H1 (cell line): ENCODE data around the gene AGR3. TPM values are rescaled to one million over a fixed set of nuclear protein-coding genes. Genes with fewer than 3 reads are reported as not detected.

Experiments used
- CTCF ChIA-PET: fragments of 300-600 bp; sonication (Branson Sonifier 250); formaldehyde crosslinking; loops from one replicate; lab custom pipeline; 2021; ENCODE audit not compliant: partially characterized antibody; lab: Charles Lee
- POLR2A ChIA-PET: fragments of 300-600 bp; sonication (Branson Sonifier 250); formaldehyde crosslinking; loops from one replicate; lab custom pipeline; 2021; ENCODE audit warnings: inconsistent platforms; ENCODE audit not compliant: partially characterized antibody; lab: Charles Lee
- DNase-seq, 2 experiments: peaks; one replicate each; pipeline versions ENCODE4 v3.0.0 to v3.0.0-alpha.2; 2010 to 2022; ENCODE audit warnings: low spot score in 2 of 2, low read depth in 1 of 2, mixed read lengths in 1 of 2
- FAIRE-seq: peaks from 2 replicates; lab custom pipeline; 2011; peaks lifted over from hg19 to GRCh38; lab: Jason Lieb, UNC
- H2AFZ ChIP-seq: 2 replicates; pipeline ENCODE4 v1.8.1; 2012; ENCODE audit warnings: low read length, inconsistent platforms
- H2AK5ac ChIP-seq: 2 replicates; pipeline ENCODE4 v1.6.1; 2013; ENCODE audit warnings: low read depth, low read length
- H2BK120ac ChIP-seq: replicated peaks from 2 replicates; pipeline ENCODE3; 2013; ENCODE audit warnings: low read depth, low read length, inconsistent platforms
- H2BK12ac ChIP-seq: 2 replicates; pipeline ENCODE4 v1.6.1; 2013; ENCODE audit warnings: low read depth, low read length
- H2BK15ac ChIP-seq: 2 replicates; pipeline ENCODE4 v1.6.1; 2013; ENCODE audit warnings: low read length
- H2BK20ac ChIP-seq: 2 replicates; pipeline ENCODE4 v1.6.1; 2013; ENCODE audit warnings: low read length
- H2BK5ac ChIP-seq: 2 replicates; pipeline ENCODE4 v1.6.1; 2013; ENCODE audit warnings: low read depth, low read length
- H3K14ac ChIP-seq: 2 replicates; pipeline ENCODE4 v1.6.1; 2013; ENCODE audit warnings: inconsistent platforms; ENCODE audit not compliant: insufficient read length
- H3K18ac ChIP-seq: 2 replicates; pipeline ENCODE4 v1.6.1; 2013; ENCODE audit warnings: low read length; ENCODE audit errors: extremely low read depth
- H3K23ac ChIP-seq: 2 replicates; pipeline ENCODE4 v1.6.1; 2013; ENCODE audit warnings: inconsistent platforms; ENCODE audit not compliant: insufficient read length
- H3K23me2 ChIP-seq: 2 replicates; pipeline ENCODE4 v1.6.1; 2013; ENCODE audit warnings: low read depth, low read length
- H3K27ac ChIP-seq: 2 replicates; pipeline ENCODE4 v1.6.1; 2011; ENCODE audit warnings: low read depth, low read length, inconsistent platforms
- H3K27me3 ChIP-seq, 4 experiments: replicated peaks in 1 of 4; 1 replicate in 1 of 4; 2 replicates in 3 of 4; pipeline versions ENCODE4 v1.6.1 to v1.8.1; 2011 to 2013; ENCODE audit warnings: low read length in 3 of 4, mild to moderate bottlenecking in 3 of 4, inconsistent platforms in 2 of 4, mixed read lengths in 2 of 4, moderate library complexity in 1 of 4; ENCODE audit not compliant: control insufficient read depth in 3 of 4, insufficient read depth in 3 of 4; ENCODE audit errors: extremely low read depth in 1 of 4
- H3K36me3 ChIP-seq, 4 experiments: 2 replicates each; pipeline versions ENCODE4 v1.6.1 to v1.8.1; 2011 to 2013; ENCODE audit warnings: mild to moderate bottlenecking in 4 of 4, low read length in 3 of 4, moderate library complexity in 2 of 4, control low read depth in 1 of 4, inconsistent platforms in 1 of 4; ENCODE audit not compliant: insufficient read depth in 4 of 4, control insufficient read depth in 2 of 4
- H3K4ac ChIP-seq: replicated peaks from 2 replicates; pipeline ENCODE3; 2013; ENCODE audit warnings: low read length, low read depth, mixed read lengths, inconsistent platforms; ENCODE audit not compliant: insufficient read length
- H3K4me1 ChIP-seq, 4 experiments: replicated peaks in 1 of 4; 1 replicate in 1 of 4; 2 replicates in 3 of 4; pipeline versions ENCODE4 v1.6.1 to v1.8.1; 2011 to 2013; ENCODE audit warnings: low read length in 3 of 4, inconsistent platforms in 2 of 4, mixed read lengths in 1 of 4; ENCODE audit not compliant: insufficient read depth in 4 of 4, control insufficient read depth in 3 of 4
- H3K4me2 ChIP-seq, 2 experiments: 2 replicates each; pipeline versions ENCODE4 v1.6.1 to v1.8.1; 2011 to 2013; ENCODE audit warnings: low read depth in 2 of 2, low read length in 2 of 2, control low read depth in 1 of 2, inconsistent platforms in 1 of 2, mild to moderate bottlenecking in 1 of 2; ENCODE audit not compliant: insufficient read depth in 1 of 2
- H3K4me3 ChIP-seq, 4 experiments: fragments of 200-600, 300-600 bp in 1 of 4; sonication (generic), shearing (Covaris generic), sonication (Bioruptor Twin) in 1 of 4; 2 replicates each; pipeline versions ENCODE4 v1.5.1 to v1.8.1; 2011 to 2016; ENCODE audit warnings: low read length in 4 of 4, low read depth in 3 of 4, control low read depth in 2 of 4, inconsistent platforms in 2 of 4, mild to moderate bottlenecking in 2 of 4, mixed read lengths in 1 of 4, moderate library complexity in 1 of 4; ENCODE audit not compliant: insufficient read depth in 2 of 4; ENCODE audit errors: extremely low read depth in 1 of 4
- H3K56ac ChIP-seq: replicated peaks from 2 replicates; pipeline ENCODE3; 2013; ENCODE audit warnings: low read depth, mild to moderate bottlenecking, mixed read lengths, low read length, inconsistent platforms; ENCODE audit not compliant: insufficient read length
- H3K79me1 ChIP-seq: 2 replicates; pipeline ENCODE4 v1.6.1; 2013; ENCODE audit warnings: low read depth, low read length, control low read depth
- H3K79me2 ChIP-seq, 2 experiments: 2 replicates each; pipeline versions ENCODE4 v1.6.1 to v1.8.1; 2012 to 2013; ENCODE audit warnings: low read length in 2 of 2, mild to moderate bottlenecking in 2 of 2, inconsistent platforms in 1 of 2; ENCODE audit not compliant: insufficient read depth in 2 of 2, control insufficient read depth in 1 of 2
- H3K9ac ChIP-seq, 4 experiments: replicated peaks in 1 of 4; 1 replicate in 1 of 4; 2 replicates in 3 of 4; pipeline versions ENCODE4 v1.6.1 to v1.8.1; 2011 to 2013; ENCODE audit warnings: low read depth in 3 of 4, low read length in 3 of 4, control low read depth in 2 of 4, mild to moderate bottlenecking in 2 of 4, moderate library complexity in 2 of 4, inconsistent platforms in 1 of 4; ENCODE audit errors: extremely low read depth in 1 of 4
- H3K9me3 ChIP-seq, 2 experiments: 2 replicates each; pipeline versions ENCODE4 v1.6.1 to v1.8.1; 2012 to 2013; ENCODE audit warnings: mild to moderate bottlenecking in 2 of 2, moderate library complexity in 2 of 2, control low read depth in 1 of 2, inconsistent platforms in 1 of 2, low read depth in 1 of 2, low read length in 1 of 2, mixed read lengths in 1 of 2; ENCODE audit not compliant: insufficient read depth in 2 of 2
- H4K20me1 ChIP-seq, 2 experiments: replicated peaks in 1 of 2; 2 replicates each; pipeline versions ENCODE3 to v1.8.1; 2011 to 2013; ENCODE audit warnings: inconsistent platforms in 2 of 2, low read length in 2 of 2, mild to moderate bottlenecking in 1 of 2; ENCODE audit not compliant: insufficient read depth in 2 of 2, control insufficient read depth in 1 of 2
- H4K5ac ChIP-seq: 2 replicates; pipeline ENCODE4 v1.6.1; 2013; ENCODE audit warnings: low read length, low read depth, mixed read lengths, inconsistent platforms; ENCODE audit not compliant: insufficient read length
- H4K8ac ChIP-seq: 2 replicates; pipeline ENCODE4 v1.8.0; 2013; ENCODE audit warnings: mild to moderate bottlenecking, moderate library complexity, low read length, inconsistent platforms; ENCODE audit not compliant: insufficient read depth; ENCODE audit errors: extremely low read depth
- H4K91ac ChIP-seq: replicated peaks from 2 replicates; pipeline ENCODE3; 2013; ENCODE audit warnings: low read length, mixed read lengths, inconsistent platforms; ENCODE audit not compliant: insufficient read length
- ASH2L ChIP-seq: fragments of 200-600, 300-600 bp; sonication (generic); IDR thresholded peaks from one replicate; pipeline ENCODE4 v1.7.1; 2017; ENCODE audit warnings: low read length
- HDAC2 ChIP-seq, 2 experiments: fragments of 300-600 bp in 1 of 2; sonication (generic) in 1 of 2; IDR thresholded peaks; 2 replicates each; pipeline ENCODE4 v1.6.1; 2011 to 2012; ENCODE audit warnings: low read depth in 2 of 2, low read length in 2 of 2, mild to moderate bottlenecking in 2 of 2, moderate library complexity in 2 of 2, borderline replicate concordance in 1 of 2, inconsistent platforms in 1 of 2
- JUND ChIP-seq: IDR thresholded peaks from 2 replicates; pipeline ENCODE4 v1.6.1; 2011; ENCODE audit warnings: mild to moderate bottlenecking, improper control_type of control experiment, low read length
- PHF8 ChIP-seq: fragments of 200-600 bp; sonication (generic); conservative IDR thresholded peaks from 2 replicates; pipeline ENCODE4 v1.7.1; 2012; ENCODE audit warnings: low read depth, mild to moderate bottlenecking, inconsistent platforms, low read length, moderate library complexity
- RFX5 ChIP-seq: IDR thresholded peaks from 2 replicates; pipeline ENCODE4 v1.6.1; 2011; ENCODE audit warnings: low read depth, low read length, improper control_type of control experiment, borderline replicate concordance
- polyA plus RNA-seq, 7 experiments: library from polyadenylated mRNA; depleted of rRNA in 3 of 7; stranded (reverse) in 5 of 7; unstranded in 2 of 7; fragments of >200 nt in 5 of 7; fragments of 200-250 nt in 2 of 7; gene quantifications; 1 replicate in 5 of 7; 2 replicates in 1 of 7; 4 replicates in 1 of 7; pipeline versions ENCODE4 v1.2.1 to v1.2.3, GENCODE V29; 2011 to 2013; ENCODE audit warnings: missing spikeins in 2 of 7, mixed read lengths in 2 of 7
- total RNA-seq: library from RNA; stranded (reverse); fragmentation: NEBNext Ultra II Directional; extraction: Animal tissue kit (Norgen Biotek cat#: 25700); gene quantifications from 2 replicates; pipeline ENCODE4 v1.2.1, GENCODE V29; 2021

Gene AGR3
- total and polyA plus RNA-seq, 2 of the 8 experiments (the other 6 are each of a cell fraction or from before 2014, with no cell fraction given): not detected

GRCh38 chr7:16919440-16919839 lies 37.7 kb upstream of the AGR3 start:
- H2BK5ac ChIP-seq: no peak overlapping the region
- no peak overlapping the region for H3K27ac ChIP-seq
- H4K8ac ChIP-seq: no peak overlapping the region
- H3K79me1 ChIP-seq: no peaks in the 10 kb centered on the region
- H4K5ac ChIP-seq: no peak overlapping the region
- no peak overlapping the region for H2BK20ac ChIP-seq
- H3K23ac ChIP-seq: no peak overlapping the region
- H3K27me3 ChIP-seq: no peaks in the 10 kb centered on the region
- H2AFZ ChIP-seq: no peak overlapping the region
- H3K18ac ChIP-seq: no peak overlapping the region
- H3K79me2 ChIP-seq: no peaks in the 10 kb centered on the region
- H3K23me2 ChIP-seq: no peaks in the 10 kb centered on the region
- no peak overlapping the region for H2BK120ac ChIP-seq
- peaks cover 0 to 4% (median 0%) of the 10 kb centered on the region in 4 experiments; a peak in 1 of 7 replicates for H3K4me1 ChIP-seq
- H3K9me3 ChIP-seq: no peaks in the 10 kb centered on the region
- no peak overlapping the region for H3K4ac ChIP-seq
- H3K4me3 ChIP-seq: no peak overlapping the region
- no peak overlapping the region for H2BK12ac ChIP-seq
- no peak for FAIRE-seq
- H3K56ac ChIP-seq: no peak overlapping the region
- H3K14ac ChIP-seq: no peak overlapping the region
- H3K9ac ChIP-seq: no peak overlapping the region
- no peak for DNase-seq
- ChIA-PET CTCF (interaction anchor here (0.9 to 2.7 kb wide), 7 partner anchors 9 to 224 kb away, joined by 4 to 15 read pairs (median 6); no protein-coding TSS in a partner anchor), POLR2A (no interaction called here)
- H4K91ac ChIP-seq: no peak overlapping the region
- no peaks in the 10 kb centered on the region for H4K20me1 ChIP-seq
- no peak for TF ChIP-seq ASH2L
- no peak for TF ChIP-seq JUND
- no peak for TF ChIP-seq PHF8
- no peak for TF ChIP-seq HDAC2 (IDR thresholded peaks at IDR 0.05; ENCODE audit: borderline replicate concordance in 1 of 2, low read depth in 2 of 2, low read length in 2 of 2)
- no peak for TF ChIP-seq RFX5
- H3K36me3 ChIP-seq: no peaks in the 10 kb centered on the region
- no peak overlapping the region for H2AK5ac ChIP-seq
- H2BK15ac ChIP-seq: no peak overlapping the region
- no peak overlapping the region for H3K4me2 ChIP-seq
